Measurements from ENCODE around the gene PON3. TPM values are rescaled to one million over a fixed set of nuclear protein-coding genes. Genes with fewer than 3 reads are reported as not detected.

PON3 gene
- total and polyA plus RNA-seq, 2 of the 13 experiments (the other 11 are each of a cell fraction or from before 2014, with no cell fraction given): 23.6 to 37.8 TPM

GRCh38 chr7:95321720-95322119, 74.5 kb downstream of the PON3 start:
- intact Hi-C loops (cut with micrococcal nuclease; ENCODE audit: unreplicated experiment): no loop called here
- CTCF ChIA-PET (ENCODE audit: low intra/inter-chr PET ratio, low total read pairs): no interaction called here
- WGBS (ENCODE audit: low lambda C conversion rate): 18% methylated on average over 1 of the region's 1 CpG
- ATAC-seq (no peak), DNase-seq (ENCODE audit: low spot score) (no peak), FAIRE-seq (no peak)
- POLR2A ChIA-PET: no interaction called here
- no peaks in the 10 kb centered on the region for H3K36me3 ChIP-seq (replicated peaks in 1 of 2; ENCODE audit: control insufficient read depth in 1 of 2, insufficient read depth in 2 of 2, low read length in 2 of 2)
- no peaks in the 10 kb centered on the region for H3K9me3 ChIP-seq (ENCODE audit: low read length)
- no peak overlapping the region for H3K4me3 ChIP-seq (replicated peaks in 1 of 3; ENCODE audit: insufficient read depth in 1 of 3, low read depth in 2 of 3, low read length in 3 of 3)
- H3K4me1 ChIP-seq (ENCODE audit: insufficient read depth, low read length): peaks cover 43% of the 10 kb centered on the region
- no peaks in the 10 kb centered on the region; a peak in 1 of 5 replicates for H3K27me3 ChIP-seq (ENCODE audit: control insufficient read depth in 1 of 2, insufficient read depth in 2 of 2, low read length in 2 of 2)
- no peak overlapping the region for H3K9ac ChIP-seq (ENCODE audit: insufficient read depth, low read depth, low read length)
- in situ Hi-C loops (cut with HindIII; ENCODE audit: extremely low pct_ligation_motif_present, low pct_unique_long_range_greater_than_20kb): no loop called here
- no TSS peak for BruUV-seq (replicated peaks)
- H2AFZ ChIP-seq (ENCODE audit: low read length): no peak overlapping the region
- no peaks in the 10 kb centered on the region for H4K20me1 ChIP-seq (ENCODE audit: insufficient read depth, low read length)
- H3K27ac ChIP-seq (ENCODE audit: extremely low read length, insufficient read depth, low read length): no peak overlapping the region
- H3K4me2 ChIP-seq (ENCODE audit: low read depth, low read length): no peak overlapping the region
- H3K79me2 ChIP-seq (ENCODE audit: insufficient read depth, low read length): no peaks in the 10 kb centered on the region
- TF ChIP-seq, protein P1, sequence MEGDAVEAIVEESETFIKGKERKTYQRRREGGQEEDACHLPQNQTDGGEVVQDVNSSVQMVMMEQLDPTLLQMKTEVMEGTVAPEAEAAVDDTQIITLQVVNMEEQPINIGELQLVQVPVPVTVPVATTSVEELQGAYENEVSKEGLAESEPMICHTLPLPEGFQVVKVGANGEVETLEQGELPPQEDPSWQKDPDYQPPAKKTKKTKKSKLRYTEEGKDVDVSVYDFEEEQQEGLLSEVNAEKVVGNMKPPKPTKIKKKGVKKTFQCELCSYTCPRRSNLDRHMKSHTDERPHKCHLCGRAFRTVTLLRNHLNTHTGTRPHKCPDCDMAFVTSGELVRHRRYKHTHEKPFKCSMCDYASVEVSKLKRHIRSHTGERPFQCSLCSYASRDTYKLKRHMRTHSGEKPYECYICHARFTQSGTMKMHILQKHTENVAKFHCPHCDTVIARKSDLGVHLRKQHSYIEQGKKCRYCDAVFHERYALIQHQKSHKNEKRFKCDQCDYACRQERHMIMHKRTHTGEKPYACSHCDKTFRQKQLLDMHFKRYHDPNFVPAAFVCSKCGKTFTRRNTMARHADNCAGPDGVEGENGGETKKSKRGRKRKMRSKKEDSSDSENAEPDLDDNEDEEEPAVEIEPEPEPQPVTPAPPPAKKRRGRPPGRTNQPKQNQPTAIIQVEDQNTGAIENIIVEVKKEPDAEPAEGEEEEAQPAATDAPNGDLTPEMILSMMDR (CRISPR knock-in tag; IDR thresholded peaks at IDR 0.05): no peak
- TF ChIP-seq, protein P2, sequence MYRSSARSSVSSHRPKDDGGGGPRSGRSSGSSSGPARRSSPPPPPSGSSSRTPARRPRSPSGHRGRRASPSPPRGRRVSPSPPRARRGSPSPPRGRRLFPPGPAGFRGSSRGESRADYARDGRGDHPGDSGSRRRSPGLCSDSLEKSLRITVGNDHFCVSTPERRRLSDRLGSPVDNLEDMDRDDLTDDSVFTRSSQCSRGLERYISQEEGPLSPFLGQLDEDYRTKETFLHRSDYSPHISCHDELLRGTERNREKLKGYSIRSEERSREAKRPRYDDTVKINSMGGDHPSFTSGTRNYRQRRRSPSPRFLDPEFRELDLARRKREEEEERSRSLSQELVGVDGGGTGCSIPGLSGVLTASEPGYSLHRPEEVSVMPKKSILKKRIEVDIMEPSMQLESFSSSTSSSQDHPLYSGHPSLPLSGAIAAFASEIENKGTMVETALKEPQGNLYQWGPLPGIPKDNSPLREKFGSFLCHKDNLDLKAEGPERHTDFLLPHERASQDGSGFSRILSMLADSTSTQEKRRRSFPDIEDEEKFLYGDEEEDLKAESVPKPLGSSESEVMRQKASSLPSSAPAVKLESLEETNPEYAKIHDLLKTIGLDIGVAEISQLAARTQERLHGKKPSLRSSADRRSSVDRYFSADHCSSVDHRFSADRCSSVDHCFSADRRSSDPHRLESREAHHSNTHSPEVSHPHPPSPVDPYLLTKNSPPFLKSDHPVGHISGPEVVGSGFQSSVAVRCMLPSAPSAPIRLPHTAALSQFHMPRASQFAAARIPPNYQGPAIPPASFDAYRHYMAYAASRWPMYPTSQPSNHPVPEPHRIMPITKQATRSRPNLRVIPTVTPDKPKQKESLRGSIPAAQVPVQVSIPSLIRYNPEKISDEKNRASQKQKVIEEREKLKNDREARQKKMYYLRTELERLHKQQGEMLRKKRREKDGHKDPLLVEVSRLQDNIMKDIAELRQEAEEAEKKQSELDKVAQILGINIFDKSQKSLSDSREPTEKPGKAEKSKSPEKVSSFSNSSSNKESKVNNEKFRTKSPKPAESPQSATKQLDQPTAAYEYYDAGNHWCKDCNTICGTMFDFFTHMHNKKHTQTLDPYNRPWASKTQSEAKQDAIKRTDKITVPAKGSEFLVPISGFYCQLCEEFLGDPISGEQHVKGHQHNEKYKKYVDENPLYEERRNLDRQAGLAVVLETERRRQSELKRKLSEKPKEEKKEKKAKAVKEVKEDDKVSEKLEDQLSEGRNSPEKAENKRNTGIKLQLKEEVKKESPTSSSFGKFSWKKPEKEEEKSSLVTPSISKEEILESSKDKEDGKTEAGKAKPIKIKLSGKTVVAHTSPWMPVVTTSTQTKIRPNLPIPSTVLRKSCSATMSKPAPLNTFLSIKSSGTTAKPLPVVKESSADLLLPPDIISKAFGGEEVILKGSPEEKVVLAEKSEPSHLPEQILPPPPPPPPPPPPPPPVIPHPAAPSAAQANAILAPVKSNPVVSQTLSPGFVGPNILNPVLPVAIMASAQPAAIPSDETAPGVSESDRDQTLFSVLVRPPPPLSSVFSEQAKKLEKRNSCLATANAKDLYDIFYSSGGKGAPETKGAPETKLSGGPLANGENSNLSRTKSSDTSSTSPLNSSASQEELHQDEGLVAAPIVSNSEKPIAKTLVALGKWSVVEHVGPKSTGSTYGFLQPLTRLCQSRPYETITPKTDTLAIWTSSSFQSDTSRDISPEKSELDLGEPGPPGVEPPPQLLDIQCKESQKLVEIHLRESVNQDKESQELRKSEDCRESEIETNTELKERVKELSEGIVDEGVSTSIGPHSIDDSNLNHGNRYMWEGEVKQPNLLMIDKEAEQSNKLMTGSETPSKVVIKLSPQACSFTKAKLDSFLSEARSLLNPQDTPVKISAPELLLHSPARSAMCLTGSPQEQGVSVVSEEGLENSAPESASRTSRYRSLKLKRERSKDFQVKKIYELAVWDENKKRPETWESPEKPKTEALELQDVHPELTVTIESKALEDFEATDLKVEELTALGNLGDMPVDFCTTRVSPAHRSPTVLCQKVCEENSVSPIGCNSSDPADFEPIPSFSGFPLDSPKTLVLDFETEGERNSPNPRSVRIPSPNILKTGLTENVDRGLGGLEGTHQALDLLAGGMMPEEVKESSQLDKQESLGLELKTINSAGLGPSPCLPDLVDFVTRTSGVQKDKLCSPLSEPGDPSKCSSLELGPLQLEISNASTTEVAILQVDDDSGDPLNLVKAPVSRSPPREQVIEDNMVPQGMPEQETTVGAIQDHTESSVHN (CRISPR knock-in tag; IDR thresholded peaks at IDR 0.05): no peak
- TF ChIP-seq ZNF513 (CRISPR knock-in tag; conservative IDR thresholded peaks at IDR 0.05): no peak
- TF ChIP-seq HIVEP1 (CRISPR knock-in tag; IDR thresholded peaks at IDR 0.05): no peak
- TF ChIP-seq ZSCAN12 (CRISPR knock-in tag; IDR thresholded peaks at IDR 0.05): no peak
- TF ChIP-seq ZNF383 (CRISPR knock-in tag; IDR thresholded peaks at IDR 0.05; ENCODE audit: borderline replicate concordance): no peak
- TF ChIP-seq, protein P3, sequence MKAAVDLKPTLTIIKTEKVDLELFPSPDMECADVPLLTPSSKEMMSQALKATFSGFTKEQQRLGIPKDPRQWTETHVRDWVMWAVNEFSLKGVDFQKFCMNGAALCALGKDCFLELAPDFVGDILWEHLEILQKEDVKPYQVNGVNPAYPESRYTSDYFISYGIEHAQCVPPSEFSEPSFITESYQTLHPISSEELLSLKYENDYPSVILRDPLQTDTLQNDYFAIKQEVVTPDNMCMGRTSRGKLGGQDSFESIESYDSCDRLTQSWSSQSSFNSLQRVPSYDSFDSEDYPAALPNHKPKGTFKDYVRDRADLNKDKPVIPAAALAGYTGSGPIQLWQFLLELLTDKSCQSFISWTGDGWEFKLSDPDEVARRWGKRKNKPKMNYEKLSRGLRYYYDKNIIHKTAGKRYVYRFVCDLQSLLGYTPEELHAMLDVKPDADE (CRISPR knock-in tag; IDR thresholded peaks at IDR 0.05): no peak
- TF ChIP-seq BRF2 (CRISPR knock-in tag; IDR thresholded peaks at IDR 0.05): no peak
- no peak for TF ChIP-seq ESRRA (CRISPR knock-in tag; IDR thresholded peaks at IDR 0.05; ENCODE audit: low read depth)

Data from HepG2 (cell line).